DMS153 treated with DMSO at 0.1 percent for 48 hours (cell line): ENCODE results near the gene BORCS5.
"Not testable (repeated sequence)": the region's sequence is repeated elsewhere in the genome, so short reads cannot be mapped to it uniquely, and the experiment has no call there.

Experiments
- DNase-seq: peaks from one replicate; lab custom pipeline; 2025; ENCODE audit not compliant: unreplicated experiment; lab: John Stamatoyannopoulos, UW

Gene BORCS5

GRCh38 chr12:12453635-12454034 lies 96.8 kb downstream of the BORCS5 start:
- DNase-seq = no peak

- no peak for DNase-seq
Measured at GRCh38 chr12:12454315-12454714, 97.4 kb downstream of the BORCS5 start.

- no peak for DNase-seq
Measured at GRCh38 chr12:12456637-12457036, 99.8 kb downstream of the BORCS5 start.

GRCh38 chr12:12460935-12461922 lies 104.4 kb downstream of the BORCS5 start:
- DNase-seq = no peak

- DNase-seq = no peak
Measured at GRCh38 chr12:12461923-12462315, 105.0 kb downstream of the BORCS5 start.

- DNase-seq = no peak
Measured at GRCh38 chr12:12465522-12465921, 108.6 kb downstream of the BORCS5 start.

- DNase-seq = no peak
Measured at GRCh38 chr12:12466157-12466556, 109.3 kb downstream of the BORCS5 start.

- DNase-seq = no peak
Measured at GRCh38 chr12:12467264-12467663, 110.4 kb downstream of the BORCS5 start.

GRCh38 chr12:12467688-12468261 lies 110.9 kb downstream of the BORCS5 start:
- DNase-seq = no peak

GRCh38 chr12:12468575-12468974 lies 111.7 kb downstream of the BORCS5 start:
- no peak for DNase-seq

GRCh38 chr12:12469386-12469785 lies 112.5 kb downstream of the BORCS5 start:
- no peak for DNase-seq

GRCh38 chr12:12470751-12471306 lies 114.0 kb downstream of the BORCS5 start:
- DNase-seq = no peak

GRCh38 chr12:12471982-12472961 lies 115.4 kb downstream of the BORCS5 start:
- DNase-seq = not testable (repeated sequence)

GRCh38 chr12:12473223-12473622 lies 116.3 kb downstream of the BORCS5 start:
- no peak for DNase-seq

GRCh38 chr12:12474471-12474928 lies 117.6 kb downstream of the BORCS5 start:
- DNase-seq = no peak

GRCh38 chr12:12474931-12475795 lies 118.3 kb downstream of the BORCS5 start:
- DNase-seq = no peak

GRCh38 chr12:12476857-12477531 lies 120.1 kb downstream of the BORCS5 start:
- no peak for DNase-seq

GRCh38 chr12:12477532-12477890 lies 120.6 kb downstream of the BORCS5 start:
- DNase-seq = no peak

- no peak for DNase-seq
Measured at GRCh38 chr12:12480074-12480473, 123.2 kb downstream of the BORCS5 start.
